HG03103 (cell line): Measurements from ENCODE around the gene ACSL3.

Source experiments
- ATAC-seq: cut with Tn5 transposase; IDR thresholded peaks from one replicate; pipeline ENCODE4 v1.9.1; 2021; ENCODE audit warnings: low read depth; ENCODE audit not compliant: unreplicated experiment

Gene ACSL3

DNA sequence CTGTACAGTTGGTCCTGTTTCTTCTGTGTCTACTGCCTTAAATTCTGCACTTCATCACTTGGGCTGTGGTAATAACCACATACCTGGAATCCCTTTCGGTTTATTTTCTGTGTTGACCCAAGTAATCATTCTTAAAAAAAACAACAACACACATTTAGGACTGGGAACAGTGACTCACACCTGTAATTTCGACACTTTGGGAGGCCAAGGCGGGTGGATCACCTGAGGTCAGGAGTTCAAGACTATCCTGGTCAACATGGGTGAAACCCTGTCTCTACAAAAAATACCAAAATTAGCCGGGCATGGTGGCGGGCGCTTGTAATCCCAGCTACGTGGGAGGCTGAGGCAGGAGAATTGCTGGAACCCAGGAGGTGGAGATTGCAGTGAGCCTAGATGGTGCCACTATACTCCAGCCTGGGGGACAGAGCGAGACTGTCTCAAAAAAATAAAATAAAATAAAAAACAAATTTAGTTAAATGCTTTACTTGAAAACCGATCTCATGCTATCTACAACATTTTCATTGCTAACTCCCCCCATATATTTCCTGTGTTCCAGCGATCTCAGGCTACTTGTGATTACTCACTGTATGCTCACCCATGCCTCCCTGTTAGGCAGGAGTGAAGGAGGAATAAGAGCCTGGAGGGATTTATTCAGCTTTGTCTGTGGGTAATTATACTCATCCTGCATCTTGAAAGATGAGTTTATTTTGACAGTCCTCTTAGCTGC, 18.2 kb downstream of the ACSL3 start:
- ATAC-seq, result no peak

GRCh38 chr2:222879604-222879933, 18.7 kb downstream of the ACSL3 start:
- no peak for ATAC-seq

DNA sequence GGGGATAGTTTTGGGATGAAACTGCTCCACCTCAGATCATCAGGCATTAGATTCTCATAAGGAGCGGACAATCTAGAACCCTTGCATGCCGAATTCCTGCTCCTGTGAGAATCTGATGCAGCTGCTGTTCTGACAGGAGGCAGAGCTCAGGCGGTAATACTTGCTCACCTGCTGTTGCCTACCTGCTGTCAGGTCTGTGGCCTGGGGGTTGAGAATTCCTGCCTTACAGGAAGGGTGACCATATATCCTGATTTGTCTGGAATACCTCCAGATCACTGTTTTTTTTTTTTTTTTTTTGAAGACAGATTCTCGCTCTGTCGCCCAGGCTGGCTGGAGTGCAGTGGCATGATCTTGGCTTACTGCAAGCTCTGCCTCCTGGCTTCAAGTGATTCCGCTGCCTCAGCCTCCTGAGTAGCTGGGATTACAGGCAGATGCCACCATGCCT, 21.7 kb downstream of the ACSL3 start:
- ATAC-seq, result no peak

DNA sequence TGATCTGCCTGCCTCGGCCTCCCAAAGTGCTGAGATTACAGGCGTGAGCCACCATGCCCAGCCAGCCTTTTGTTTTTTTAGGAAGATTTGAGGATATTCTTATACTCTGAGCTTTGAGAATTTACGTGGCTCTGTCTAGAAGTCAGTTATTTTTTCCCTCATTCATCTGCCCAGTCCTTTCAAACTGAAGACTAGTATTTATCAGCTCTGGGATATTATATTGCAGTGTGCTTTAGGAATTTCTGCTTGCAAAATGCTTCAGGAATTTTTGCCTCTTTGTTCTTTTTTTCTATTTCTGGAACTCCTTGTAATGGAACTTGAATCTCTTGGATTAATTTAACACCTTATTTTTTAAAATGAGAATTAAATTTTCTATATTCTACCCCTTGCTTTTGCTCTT, 22.6 kb downstream of the ACSL3 start:
- no peak for ATAC-seq

DNA sequence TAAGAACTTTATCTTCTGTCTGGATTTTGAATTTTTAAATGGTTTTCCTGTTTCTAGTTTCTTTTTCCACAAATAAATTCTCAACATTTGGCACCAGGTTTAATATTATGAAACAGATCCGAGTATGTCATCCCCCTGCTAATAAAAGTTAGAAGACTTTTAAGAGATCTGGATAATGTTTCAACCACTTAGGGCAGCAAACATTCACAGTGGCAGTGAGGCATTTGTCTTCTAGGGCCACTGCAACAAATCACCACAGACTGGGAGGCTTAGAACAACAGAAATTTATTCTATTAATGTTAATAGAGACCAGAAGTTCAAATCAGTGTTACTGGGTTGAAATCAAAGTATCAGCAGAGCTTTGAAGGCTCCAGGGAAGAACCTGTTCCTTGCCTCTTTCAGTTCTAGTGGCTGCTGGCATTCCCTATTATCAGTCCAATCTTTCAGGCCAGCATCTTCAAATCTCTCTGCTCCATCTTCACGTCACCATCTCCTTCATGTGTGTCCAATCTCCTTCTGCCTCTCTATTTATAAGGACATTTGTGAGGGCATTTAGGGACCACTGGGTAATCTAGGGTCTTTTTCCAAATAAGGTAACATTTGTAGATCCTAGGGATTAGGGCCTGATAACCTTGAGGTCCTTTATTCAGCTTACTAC, 23.4 kb downstream of the ACSL3 start:
- ATAC-seq, result no peak

DNA sequence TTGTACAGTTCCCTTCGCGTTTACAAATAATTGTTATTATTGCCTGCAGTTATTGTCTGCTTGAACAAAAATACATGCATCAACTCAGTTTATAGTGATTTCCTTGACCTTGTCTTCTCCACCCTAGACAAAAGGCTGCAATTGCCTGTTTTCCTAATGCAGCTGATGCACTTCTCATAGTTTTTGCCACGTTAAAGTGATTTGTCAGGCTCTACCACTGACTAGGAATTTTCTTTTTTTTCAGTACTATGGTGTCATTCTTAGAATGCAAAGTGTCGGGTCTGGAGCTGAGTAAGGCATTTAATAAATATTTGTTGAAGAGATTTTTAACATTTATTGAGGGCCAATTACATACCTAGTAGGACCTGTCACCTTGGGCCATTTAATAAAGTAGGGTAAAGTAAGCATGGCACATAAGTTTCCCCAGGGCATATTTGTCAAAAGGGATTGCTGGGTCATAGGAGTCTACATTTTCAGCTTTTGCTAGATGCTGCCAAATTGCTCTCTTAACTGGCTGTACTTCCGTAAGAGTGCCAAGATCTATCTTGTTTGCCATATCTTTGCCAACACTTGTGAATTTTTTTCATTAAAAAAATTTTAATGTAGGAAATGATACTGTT, 24.1 kb downstream of the ACSL3 start:
- no peak for ATAC-seq

- no peak for ATAC-seq
These were observed 26.3 kb downstream of the ACSL3 start for GRCh38 chr2:222887124-222887523.

DNA sequence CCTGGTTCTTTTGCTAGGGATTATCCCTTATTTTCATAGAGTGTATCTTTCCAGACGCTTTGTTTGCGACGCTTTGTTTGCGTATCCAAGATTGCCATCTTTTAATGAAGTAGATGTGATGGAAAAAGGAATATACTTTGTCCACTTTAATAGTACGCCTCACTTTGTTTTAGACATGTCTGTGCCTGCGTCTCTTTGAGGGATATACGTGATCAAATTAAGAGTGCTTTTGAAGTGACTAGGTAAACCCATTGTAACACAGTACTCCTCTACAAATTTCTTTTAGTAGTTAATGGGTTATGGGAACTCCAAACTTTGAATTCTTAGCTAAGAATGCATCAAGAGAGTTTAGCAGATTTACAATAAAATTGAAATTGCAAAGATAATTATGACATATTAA, 27.9 kb downstream of the ACSL3 start:
- no peak for ATAC-seq

DNA sequence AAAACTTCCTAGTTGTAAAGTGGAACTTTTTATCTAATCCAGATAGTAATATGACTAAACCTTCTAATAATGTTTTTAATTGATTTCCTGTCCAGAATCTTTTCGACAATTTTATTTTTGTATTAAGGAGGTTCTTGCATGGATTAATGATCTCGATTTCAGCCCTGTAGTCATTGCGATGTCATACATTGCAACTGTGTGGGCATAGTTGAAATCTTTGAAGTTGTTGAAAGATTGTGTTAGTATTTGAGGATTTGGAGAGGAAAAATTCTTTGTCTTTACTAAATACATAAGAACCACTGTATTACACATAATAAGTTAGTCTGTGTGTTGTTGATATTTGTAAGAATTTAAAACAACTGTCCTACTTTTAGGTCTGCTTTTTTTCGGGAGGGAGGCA, 31.1 kb downstream of the ACSL3 start:
- no peak for ATAC-seq

- ATAC-seq, result no peak
These were observed 31.5 kb downstream of the ACSL3 start for GRCh38 chr2:222892321-222892720.

- ATAC-seq, result no peak
These were observed 31.9 kb downstream of the ACSL3 start for GRCh38 chr2:222892761-222893160.

- no peak for ATAC-seq
These were observed 32.9 kb downstream of the ACSL3 start for GRCh38 chr2:222893716-222894115.

DNA sequence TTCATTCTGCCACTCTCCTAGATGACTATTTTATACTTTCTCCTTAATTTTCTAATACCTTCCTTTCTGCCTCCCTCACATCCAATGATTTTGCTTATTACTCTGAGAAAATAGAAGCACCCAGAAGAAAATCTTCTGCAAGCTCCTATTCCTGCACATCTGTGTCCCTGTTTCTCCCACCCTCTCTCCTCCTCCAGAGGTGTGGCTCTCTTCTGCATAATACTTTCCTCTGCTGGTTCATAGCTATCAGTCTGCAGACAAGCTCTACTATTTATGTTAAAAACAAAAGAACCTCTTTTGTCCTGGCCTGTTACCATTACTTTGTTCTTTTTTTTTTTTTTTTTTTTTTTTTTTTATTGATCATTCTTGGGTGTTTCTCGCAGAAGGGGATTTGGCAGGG, 34.3 kb downstream of the ACSL3 start:
- no peak for ATAC-seq

DNA sequence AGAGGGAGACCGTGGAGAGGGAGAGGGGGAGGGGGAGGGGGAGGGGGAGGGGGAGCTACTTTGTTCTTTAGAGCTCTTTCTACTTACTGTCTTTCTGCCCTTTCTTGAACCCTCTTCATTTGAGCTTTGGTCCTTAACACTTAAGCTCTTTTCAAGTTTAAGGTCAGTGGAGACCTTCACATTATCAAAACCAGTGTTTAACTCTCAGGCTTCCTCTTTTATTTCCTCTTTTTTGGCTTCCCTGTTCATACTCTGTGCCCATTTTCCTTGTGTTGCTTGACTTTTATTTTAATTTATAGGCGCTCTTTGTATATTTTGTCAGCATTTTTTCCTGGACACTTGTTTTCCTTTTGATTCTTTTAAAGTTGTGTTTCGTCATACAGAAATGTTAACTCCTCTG, 37.1 kb downstream of the ACSL3 start:
- ATAC-seq, result no peak

DNA sequence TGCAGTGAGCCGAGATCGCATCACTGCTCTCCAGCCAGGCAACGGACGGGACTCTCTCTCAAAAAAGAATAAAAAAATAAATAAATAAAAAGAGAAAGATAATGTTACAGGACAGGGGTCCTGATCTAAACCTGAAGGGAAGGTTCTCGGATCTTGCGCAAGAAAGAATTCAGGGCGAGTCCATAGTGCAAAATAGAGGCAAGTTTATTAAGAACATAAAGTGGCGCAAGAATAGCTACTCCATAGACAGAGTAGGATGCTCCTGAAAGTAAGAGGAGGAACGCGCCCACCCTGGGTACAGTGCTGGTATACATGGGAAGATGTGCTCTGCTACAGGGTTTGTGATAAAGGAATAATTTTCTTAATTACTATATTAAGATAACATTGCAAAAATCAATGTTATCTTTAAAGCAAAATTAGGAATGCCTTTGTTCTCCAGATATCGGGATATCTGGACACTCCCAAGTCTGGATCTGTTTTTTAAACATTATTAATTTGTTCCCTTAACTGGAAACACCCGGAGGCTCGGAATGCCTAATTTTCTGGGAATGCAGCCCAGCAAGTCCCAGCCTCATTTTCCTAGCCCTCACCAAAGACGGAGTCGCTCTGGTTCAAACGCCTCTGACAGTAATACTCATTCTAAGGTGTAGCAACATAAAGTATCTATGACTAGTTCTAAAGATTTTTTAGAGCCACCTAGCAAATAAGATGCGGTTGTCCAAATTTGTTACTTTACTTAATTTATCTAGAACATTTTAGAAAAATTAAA, 38.8 kb downstream of the ACSL3 start:
- ATAC-seq, result no peak

DNA sequence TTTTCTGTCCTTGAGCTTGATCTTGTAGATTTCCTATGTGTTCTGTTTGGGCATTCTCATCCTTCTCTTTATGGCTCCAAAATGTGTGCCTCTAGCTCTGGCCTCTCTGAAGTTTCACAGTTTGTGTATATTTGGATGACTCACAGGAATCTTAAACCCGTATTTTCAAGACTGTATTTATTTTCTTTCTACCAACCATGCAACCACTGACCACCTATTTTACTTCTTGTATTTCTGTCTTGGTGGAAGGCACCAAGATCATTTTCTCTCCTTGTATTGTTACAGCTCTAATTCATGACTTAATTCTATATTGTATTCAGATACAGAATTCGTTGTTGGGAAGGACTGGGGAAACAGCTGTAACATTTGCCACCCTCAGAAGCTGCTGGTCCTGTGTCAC, 39.5 kb downstream of the ACSL3 start:
- no peak for ATAC-seq

- ATAC-seq, result no peak
These were observed 41.8 kb downstream of the ACSL3 start for GRCh38 chr2:222902660-222903059.

GRCh38 chr2:222903234-222904220, 42.7 kb downstream of the ACSL3 start:
- ATAC-seq, result peak; percentile 80

GRCh38 chr2:222904557-222905258, 43.9 kb downstream of the ACSL3 start:
- no peak for ATAC-seq

GRCh38 chr2:222907048-222907447, 46.2 kb downstream of the ACSL3 start:
- ATAC-seq, result no peak
